Lung (tissue), 12 donors: ENCODE measurements around the gene LSG1. TPM values are rescaled to one million over a fixed set of nuclear protein-coding genes. Genes with fewer than 3 reads are reported as not detected.

Experiments used
- ATAC-seq: fragments of 200-7000 bp; cut with Tn5 transposase; one replicate; pipeline ENCODE4 v1.9.1; 2020; ENCODE audit warnings: moderate number of reproducible peaks; ENCODE audit not compliant: insufficient read depth, low FRiP score
- DNase-seq, 3 donors: peaks; one replicate each; pipeline ENCODE4 v3.0.0-alpha.2; 2013 to 2017
- H3K27ac ChIP-seq, 2 donors: one replicate each; pipeline ENCODE4 v1.5.1; 2013; ENCODE audit warnings: mild to moderate bottlenecking in 2 of 2, moderate library complexity in 2 of 2, control low read depth in 1 of 2, inconsistent platforms in 1 of 2, low read depth in 1 of 2, low read length in 1 of 2
- H3K27me3 ChIP-seq, 3 donors: one replicate each; pipeline ENCODE4 v1.5.1; 2013; ENCODE audit warnings: low read length in 2 of 3; ENCODE audit not compliant: control insufficient read depth in 3 of 3, insufficient read depth in 3 of 3
- H3K36me3 ChIP-seq, 4 donors: one replicate each; pipeline ENCODE4 v1.5.1; 2013; ENCODE audit warnings: low read length in 4 of 4, mild to moderate bottlenecking in 1 of 4, moderate library complexity in 1 of 4; ENCODE audit not compliant: control insufficient read depth in 4 of 4, insufficient read depth in 4 of 4
- H3K4me1 ChIP-seq, 5 donors: one replicate each; pipeline ENCODE4 v1.5.1; 2013; ENCODE audit warnings: low read length in 5 of 5, mild to moderate bottlenecking in 2 of 5, moderate library complexity in 1 of 5; ENCODE audit not compliant: control insufficient read depth in 5 of 5, insufficient read depth in 5 of 5
- H3K4me3 ChIP-seq: one replicate; pipeline ENCODE4 v1.5.1; 2013; ENCODE audit warnings: mild to moderate bottlenecking, control low read depth, moderate library complexity
- H3K9ac ChIP-seq, 2 donors: one replicate each; pipeline ENCODE4 v1.5.1; 2013; ENCODE audit warnings: low read length in 2 of 2, control low read depth in 1 of 2; ENCODE audit not compliant: insufficient read depth in 1 of 2
- H3K9me3 ChIP-seq, 4 donors: one replicate each; pipeline ENCODE4 v1.5.1; 2013; ENCODE audit warnings: low read length in 3 of 4, mild to moderate bottlenecking in 1 of 4, moderate library complexity in 1 of 4; ENCODE audit not compliant: control insufficient read depth in 4 of 4, insufficient read depth in 3 of 4
- CTCF ChIP-seq: IDR thresholded peaks from 2 replicates; pipeline ENCODE4 v1.5.1; 2012; ENCODE audit warnings: mild to moderate bottlenecking; ENCODE audit errors: control extremely low read depth, extremely low read depth
- WGBS, 2 donors: extraction: QIAGEN DNeasy Blood & Tissue Kit; methylation state at CpG; one replicate each; pipeline ENCODE4 v1.1.7; 2013; 5-methylcytosine and 5-hydroxymethylcytosine counted together
- polyA plus RNA-seq, 2 donors: library from polyadenylated mRNA; stranded (reverse); fragments of 200-250 nt; gene quantifications; one replicate each; pipeline ENCODE4 v1.2.1, GENCODE V29; 2013
- total RNA-seq, 2 donors: library from RNA; depleted of rRNA in 1 of 2; stranded (reverse); fragments of >200 nt in 1 of 2; gene quantifications; one replicate each; pipeline ENCODE4 v1.2.1, GENCODE V29; 2014 to 2021
- donor health status: control.
- donor health status: control.
- donor health status: Bipolar disorder and iron deficiency.
- donor health status: healthy.
- donor health status: DM: yes; HTN: yes; CAD: no.

The LSG1 gene
- total and polyA plus RNA-seq, 4 donors, result 19.4 to 37.4 (median 24.5) TPM

GRCh38 chr3:194637541-194638400 is 34.2 kb downstream of the LSG1 start:
- no peak for DNase-seq
- H3K9me3 ChIP-seq, result no peaks in the 10 kb centered on the region
- no peak for TF ChIP-seq CTCF
- no peak for ATAC-seq
- peaks cover 0 to 3% (median 0%) of the 10 kb centered on the region in 5 donors for H3K4me1 ChIP-seq
- H3K27ac ChIP-seq, result no peak overlapping the region
- no peak overlapping the region for H3K9ac ChIP-seq
- H3K4me3 ChIP-seq, result no peak overlapping the region
- no peaks in the 10 kb centered on the region for H3K27me3 ChIP-seq
- 94 to 96% methylated on average over 22 of the region's 22 CpGs for WGBS, 2 donors
- peaks cover 7 to 15% (median 8%) of the 10 kb centered on the region in 4 donors for H3K36me3 ChIP-seq

GRCh38 chr3:194637066-194637465 is 34.9 kb downstream of the LSG1 start:
- Histone ChIP-seq H3K9ac (no peak overlapping the region), H3K36me3 (peaks cover 7 to 12% (median 8%) of the 10 kb centered on the region in 4 donors), H3K4me1 (peaks cover 0 to 6% (median 0%) of the 10 kb centered on the region in 5 donors), H3K27ac (no peak overlapping the region), H3K27me3 (no peaks in the 10 kb centered on the region), H3K4me3 (no peak overlapping the region), H3K9me3 (no peaks in the 10 kb centered on the region)
- TF ChIP-seq CTCF, result no peak
- 56 to 66% methylated on average over 3 of the region's 3 CpGs for WGBS, 2 donors
- no peak for ATAC-seq
- no peak for DNase-seq

- H3K27ac ChIP-seq, result peak within 1 kb of the TSS; percentile 72 to 86
- H3K36me3 ChIP-seq, result peaks cover 0 to 16% (median 1%) of the 10 kb centered on the region in 4 donors
- peak within 1 kb of the TSS; percentile 62 for H3K4me3 ChIP-seq
- peak within 1 kb of the TSS; percentile 2 to 67 for H3K9ac ChIP-seq
- peak; percentile 82 to 88 (median 83) for DNase-seq
- TF ChIP-seq CTCF, result peak; percentile 28
- WGBS, 2 donors, result 0 to 1% methylated on average over 45 to 66 of the region's 66 CpGs
- no peaks in the 10 kb centered on the region for H3K27me3 ChIP-seq
- peaks cover 0 to 6% (median 0%) of the 10 kb centered on the region in 5 donors for H3K4me1 ChIP-seq
- peaks cover 0 to 8% (median 1%) of the 10 kb centered on the region in 4 donors for H3K9me3 ChIP-seq
- ATAC-seq, result peak; percentile 77
These were observed 38.5 kb downstream of the LSG1 start, which contains the start of gene TMEM44 for GRCh38 chr3:194633349-194634004. Gene TMEM44 (minus strand): TSS chr3:194633419. CDS start chr3:194633215, 204 bp downstream.
